Measurements from ENCODE around the gene SUOX. TPM values are rescaled to one million over a fixed set of nuclear protein-coding genes. Genes with fewer than 3 reads are reported as not detected.
"Not testable (repeated sequence)": the region's sequence is repeated elsewhere in the genome, so short reads cannot be mapped to it uniquely, and the experiment has no call there.

The SUOX gene
- total and polyA plus RNA-seq, 3 donors from 2014 or later, result 9.5 to 14.3 (median 14.1) TPM

- intact Hi-C loops (cut with DNase I; ENCODE audit: low total_unique reads), result no loop called here
- Histone ChIP-seq H3K27me3 (no peaks in the 10 kb centered on the region), H3K27ac (no peak overlapping the region), H3K4me3 (no peak overlapping the region), H3K9me3 (no peaks in the 10 kb centered on the region), H3K36me3 (ENCODE audit: low read depth, missing control alignments) (no peaks in the 10 kb centered on the region), H3K4me1 (peaks cover 9% of the 10 kb centered on the region)
- 67 to 70% methylated on average over 2 of the region's 2 CpGs for WGBS, 2 donors
- no peak for TF ChIP-seq POLR2A (IDR thresholded peaks at IDR 0.05)
- no peak for TF ChIP-seq CTCF (IDR thresholded peaks at IDR 0.05)
- no peak for DNase-seq
Observed at GRCh38 chr12:56038022-56038655, 41.1 kb downstream of the SUOX start.

GRCh38 chr12:56040151-56040550, 43.1 kb downstream of the SUOX start:
- Histone ChIP-seq H3K27ac (no peak overlapping the region), H3K4me3 (no peak overlapping the region), H3K27me3 (no peaks in the 10 kb centered on the region), H3K9me3 (no peaks in the 10 kb centered on the region), H3K4me1 (peaks cover 13% of the 10 kb centered on the region), H3K36me3 (ENCODE audit: low read depth, missing control alignments) (no peaks in the 10 kb centered on the region)
- WGBS, 2 donors, result 86 to 100% methylated on average over 1 of the region's 1 CpG
- intact Hi-C loops (cut with DNase I; ENCODE audit: low total_unique reads), result no loop called here
- DNase-seq, result no peak
- TF ChIP-seq CTCF (IDR thresholded peaks at IDR 0.05) (no peak), POLR2A (IDR thresholded peaks at IDR 0.05) (no peak)

GRCh38 chr12:56040963-56041551, 44.0 kb downstream of the SUOX start:
- no peaks in the 10 kb centered on the region for H3K27me3 ChIP-seq
- peak overlapping the region; percentile 97 for H3K27ac ChIP-seq
- TF ChIP-seq CTCF (IDR thresholded peaks at IDR 0.05) (peak in 2 of 3 experiments; percentile 7 to 49), POLR2A (IDR thresholded peaks at IDR 0.05) (no peak)
- H3K4me3 ChIP-seq, result peak overlapping the region; percentile 88 to 97
- H3K9me3 ChIP-seq, result no peaks in the 10 kb centered on the region
- H3K36me3 ChIP-seq (ENCODE audit: low read depth, missing control alignments), result no peaks in the 10 kb centered on the region
- WGBS, 2 donors, result 44 to 55% methylated on average over 14 of the region's 14 CpGs
- H3K4me1 ChIP-seq, result peaks cover 13% of the 10 kb centered on the region
- intact Hi-C loops (cut with DNase I; ENCODE audit: low total_unique reads), result no loop called here
- DNase-seq, result no peak

- no peak for TF ChIP-seq POLR2A (IDR thresholded peaks at IDR 0.05)
- TF ChIP-seq CTCF (IDR thresholded peaks at IDR 0.05), result peak; percentile 1 to 36 (median 4)
- intact Hi-C loops (cut with DNase I; ENCODE audit: low total_unique reads), result no loop called here
- H3K4me3 ChIP-seq, result peak within 1 kb of the TSS; percentile 88 to 97
- H3K36me3 ChIP-seq (ENCODE audit: low read depth, missing control alignments), result no peaks in the 10 kb centered on the region
- H3K27me3 ChIP-seq, result no peaks in the 10 kb centered on the region
- peaks cover 13% of the 10 kb centered on the region for H3K4me1 ChIP-seq
- H3K27ac ChIP-seq, result peak within 1 kb of the TSS; percentile 97
- H3K9me3 ChIP-seq, result no peaks in the 10 kb centered on the region
- peak; percentile 97 for DNase-seq
- 0 to 1% methylated on average over 30 to 50 of the region's 50 CpGs for WGBS, 2 donors
Observed at GRCh38 chr12:56041552-56042429, 44.7 kb downstream of the SUOX start, which contains the start of gene RPS26. TSS of gene RPS26 (plus strand) at chr12:56041918. CDS start at chr12:56042167, 249 bp downstream.

- H3K27me3 ChIP-seq; DNase-seq; intact Hi-C loops (cut with DNase I; ENCODE audit: low total_unique reads); H3K4me1 ChIP-seq; H3K36me3 ChIP-seq (ENCODE audit: low read depth, missing control alignments); H3K9me3 ChIP-seq: not testable (repeated sequence)
- Histone ChIP-seq H3K4me3 (peak overlapping the region; percentile 88 to 97), H3K27ac (peak overlapping the region; percentile 97)
- WGBS, 2 donors, result 0% methylated on average over 12 to 20 of the region's 20 CpGs
Observed at GRCh38 chr12:56042430-56042813, 45.3 kb downstream of the SUOX start.
